ENCODE measurements around the gene FGGY. TPM values are rescaled to one million over a fixed set of nuclear protein-coding genes. Genes with fewer than 3 reads are reported as not detected.
A peak's percentile ranks its signal among the peaks of the same experiment; 100 is the strongest.

The FGGY gene
- total RNA-seq, 1 donor from 2014 or later, result 18.2 TPM

DNA sequence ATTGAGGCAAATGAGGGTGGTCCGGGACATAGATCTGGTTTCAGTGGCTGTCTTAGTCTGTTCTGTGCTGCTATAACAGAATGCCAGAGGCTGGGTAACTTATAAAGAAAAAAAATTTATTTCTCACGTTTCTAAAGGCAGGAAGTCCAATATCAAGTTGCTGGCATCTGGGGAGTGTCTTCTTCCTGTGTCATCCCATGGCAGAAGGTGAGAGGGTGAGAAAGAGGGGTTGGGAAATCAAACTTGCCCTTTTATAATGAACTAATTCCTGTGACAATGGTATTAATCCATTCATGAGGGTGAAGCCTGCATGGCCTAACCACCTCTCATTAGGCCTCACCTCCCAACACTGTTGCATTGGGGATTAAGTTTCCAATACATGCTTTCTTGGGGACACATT, 3.7 kb upstream of the FGGY start:
- Mint-ChIP-seq H3K4me1 (ENCODE audit: low read depth) (peaks cover 19% of the 10 kb centered on the region), H3K27me3 (peaks cover 3% of the 10 kb centered on the region), H3K4me3 (ENCODE audit: low read depth) (no peak overlapping the region), H3K9me3 (ENCODE audit: low read depth) (no peaks in the 10 kb centered on the region), H3K27ac (no peak overlapping the region), H3K36me3 (ENCODE audit: insufficient read depth) (no peaks in the 10 kb centered on the region)
- no peak for DNase-seq (ENCODE audit: low spot score, unreplicated experiment)
- TF ChIP-seq, protein P1, sequence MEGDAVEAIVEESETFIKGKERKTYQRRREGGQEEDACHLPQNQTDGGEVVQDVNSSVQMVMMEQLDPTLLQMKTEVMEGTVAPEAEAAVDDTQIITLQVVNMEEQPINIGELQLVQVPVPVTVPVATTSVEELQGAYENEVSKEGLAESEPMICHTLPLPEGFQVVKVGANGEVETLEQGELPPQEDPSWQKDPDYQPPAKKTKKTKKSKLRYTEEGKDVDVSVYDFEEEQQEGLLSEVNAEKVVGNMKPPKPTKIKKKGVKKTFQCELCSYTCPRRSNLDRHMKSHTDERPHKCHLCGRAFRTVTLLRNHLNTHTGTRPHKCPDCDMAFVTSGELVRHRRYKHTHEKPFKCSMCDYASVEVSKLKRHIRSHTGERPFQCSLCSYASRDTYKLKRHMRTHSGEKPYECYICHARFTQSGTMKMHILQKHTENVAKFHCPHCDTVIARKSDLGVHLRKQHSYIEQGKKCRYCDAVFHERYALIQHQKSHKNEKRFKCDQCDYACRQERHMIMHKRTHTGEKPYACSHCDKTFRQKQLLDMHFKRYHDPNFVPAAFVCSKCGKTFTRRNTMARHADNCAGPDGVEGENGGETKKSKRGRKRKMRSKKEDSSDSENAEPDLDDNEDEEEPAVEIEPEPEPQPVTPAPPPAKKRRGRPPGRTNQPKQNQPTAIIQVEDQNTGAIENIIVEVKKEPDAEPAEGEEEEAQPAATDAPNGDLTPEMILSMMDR (IDR thresholded peaks at IDR 0.05; ENCODE audit: unreplicated experiment), result no peak

DNA sequence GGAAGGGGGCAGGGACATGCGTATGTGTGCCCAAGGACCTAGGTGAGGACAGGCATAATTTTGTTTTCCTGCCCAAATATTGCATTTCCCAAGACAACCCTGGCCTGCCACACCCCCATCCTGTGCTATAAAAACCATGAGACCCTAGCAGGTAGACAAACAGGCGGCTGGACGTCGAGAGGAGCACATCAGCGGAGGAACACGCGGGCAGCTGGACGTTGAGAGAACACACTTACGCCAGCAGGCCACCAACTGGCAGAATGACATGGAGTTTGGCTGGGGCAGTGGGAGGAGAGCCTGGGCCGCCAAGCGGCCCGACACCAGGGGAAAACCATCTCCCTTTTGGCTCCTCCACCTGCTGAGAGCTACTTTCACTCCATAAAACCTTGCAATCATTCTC, 3.0 kb upstream of the FGGY start:
- TF ChIP-seq, protein P1 (IDR thresholded peaks at IDR 0.05; ENCODE audit: unreplicated experiment), result no peak
- Mint-ChIP-seq H3K36me3 (ENCODE audit: insufficient read depth) (no peaks in the 10 kb centered on the region), H3K4me1 (ENCODE audit: low read depth) (peaks cover 24% of the 10 kb centered on the region), H3K27me3 (peaks cover 3% of the 10 kb centered on the region), H3K27ac (no peak overlapping the region), H3K9me3 (ENCODE audit: low read depth) (peaks cover under 1% of the 10 kb centered on the region), H3K4me3 (ENCODE audit: low read depth) (no peak overlapping the region)
- no peak for DNase-seq (ENCODE audit: low spot score, unreplicated experiment)

DNA sequence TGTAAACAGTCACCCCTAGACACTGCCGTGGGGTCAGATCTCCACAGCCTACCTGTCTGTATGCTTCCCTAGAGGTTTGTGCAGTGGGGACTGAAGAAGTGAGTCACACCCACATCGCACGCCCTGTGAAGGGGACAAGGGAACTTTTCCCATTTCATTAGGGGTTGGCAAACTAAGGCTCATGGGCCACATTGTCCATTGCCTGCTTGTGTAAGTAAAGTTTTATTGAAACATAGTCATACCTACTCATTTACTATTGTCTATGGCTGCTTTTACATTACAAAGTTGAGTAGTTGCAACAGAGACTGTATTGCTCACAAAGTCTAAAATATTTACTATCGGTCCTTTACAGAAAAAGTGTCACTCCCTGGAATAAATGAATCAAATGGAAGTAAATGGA, 2.5 kb upstream of the FGGY start:
- Mint-ChIP-seq H3K4me1 (ENCODE audit: low read depth) (peaks cover 24% of the 10 kb centered on the region), H3K27me3 (peaks cover 3% of the 10 kb centered on the region), H3K36me3 (ENCODE audit: insufficient read depth) (no peaks in the 10 kb centered on the region), H3K9me3 (ENCODE audit: low read depth) (peaks cover 5% of the 10 kb centered on the region), H3K27ac (no peak overlapping the region), H3K4me3 (ENCODE audit: low read depth) (no peak overlapping the region)
- TF ChIP-seq, protein P1 (IDR thresholded peaks at IDR 0.05; ENCODE audit: unreplicated experiment), result no peak
- DNase-seq (ENCODE audit: low spot score, unreplicated experiment), result no peak

DNA sequence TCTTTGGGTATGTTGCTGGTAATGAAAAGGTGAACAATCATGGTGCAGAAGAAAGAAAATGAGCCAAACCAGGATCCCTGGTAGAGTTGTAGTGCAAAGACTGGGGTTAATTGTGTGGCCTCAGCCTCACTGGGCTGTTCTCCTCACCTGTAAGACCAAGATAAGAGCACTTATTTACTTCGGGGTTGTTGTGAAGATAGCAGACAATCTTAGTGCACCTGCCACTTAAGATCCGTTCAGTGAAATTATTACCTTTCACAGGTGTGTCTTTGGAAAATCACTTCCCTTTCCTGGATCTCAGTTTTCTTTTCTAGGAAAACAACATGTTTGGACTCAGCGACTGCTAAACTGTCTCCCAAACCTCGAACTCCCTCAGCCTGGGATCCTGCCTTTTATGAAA, 1.3 kb upstream of the FGGY start:
- Mint-ChIP-seq H3K27ac (peak overlapping the region; percentile 81), H3K27me3 (peaks cover 3% of the 10 kb centered on the region), H3K9me3 (ENCODE audit: low read depth) (peaks cover 10% of the 10 kb centered on the region), H3K4me1 (ENCODE audit: low read depth) (peaks cover 24% of the 10 kb centered on the region), H3K36me3 (ENCODE audit: insufficient read depth) (peaks cover 5% of the 10 kb centered on the region), H3K4me3 (ENCODE audit: low read depth) (peak overlapping the region; percentile 75)
- DNase-seq (ENCODE audit: low spot score, unreplicated experiment), result no peak
- TF ChIP-seq, protein P1 (IDR thresholded peaks at IDR 0.05; ENCODE audit: unreplicated experiment), result no peak

DNA sequence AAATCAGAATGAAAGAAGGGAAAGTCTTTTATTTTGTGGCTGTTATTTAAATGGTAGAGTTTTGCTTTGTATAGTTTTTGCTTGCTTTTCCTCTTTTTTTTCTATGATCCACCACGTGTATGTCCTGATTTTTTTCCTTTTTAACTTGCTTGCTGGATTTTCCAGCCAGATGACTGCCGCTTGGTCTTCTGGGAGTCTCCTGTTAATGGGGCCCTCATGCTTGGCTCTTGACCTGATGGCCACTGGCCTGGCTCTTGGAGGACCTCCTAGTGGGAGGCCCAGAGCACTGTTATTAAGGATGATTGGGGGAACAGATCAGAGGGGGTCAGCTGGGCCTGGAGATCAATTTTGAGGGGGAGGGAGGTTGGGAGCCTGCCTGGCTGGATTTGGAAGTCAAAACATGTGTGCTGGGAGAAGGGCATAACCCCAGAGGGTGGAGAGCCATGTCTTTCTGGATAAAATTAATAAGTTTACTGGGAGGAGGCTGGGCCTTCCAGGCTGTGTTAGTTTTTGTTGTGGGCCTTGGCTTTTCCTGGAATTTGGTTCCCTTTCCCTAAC, 1.2 kb downstream of the FGGY start:
- peak overlapping the region; percentile 97 for H3K27ac Mint-ChIP-seq
- no peak for DNase-seq (ENCODE audit: low spot score, unreplicated experiment)
- peaks cover 21% of the 10 kb centered on the region for H3K9me3 Mint-ChIP-seq (ENCODE audit: low read depth)
- TF ChIP-seq, protein P1 (IDR thresholded peaks at IDR 0.05; ENCODE audit: unreplicated experiment), result no peak
- H3K27me3 Mint-ChIP-seq, result no peaks in the 10 kb centered on the region
- H3K4me1 Mint-ChIP-seq (ENCODE audit: low read depth), result peaks cover 24% of the 10 kb centered on the region
- peak overlapping the region; percentile 83 for H3K4me3 Mint-ChIP-seq (ENCODE audit: low read depth)
- H3K36me3 Mint-ChIP-seq (ENCODE audit: insufficient read depth), result peaks cover 13% of the 10 kb centered on the region
